GDM1 (cell line): Measurements from ENCODE around the gene FLG2.

Experiments used
- DNase-seq: peaks from one replicate; lab custom pipeline; 2025; lab: John Stamatoyannopoulos, UW

FLG2 gene

GRCh38 chr1:152359906-152360305, at the start of gene FLG2:
Gene FLG2, minus strand, starts transcription at chr1:152360006. Its CDS starts 1,122 bp downstream, at chr1:152358884.
- no peak for DNase-seq

- no peak for DNase-seq
Measured at GRCh38 chr1:152408664-152409063, 48.9 kb upstream of the FLG2 start.

DNA sequence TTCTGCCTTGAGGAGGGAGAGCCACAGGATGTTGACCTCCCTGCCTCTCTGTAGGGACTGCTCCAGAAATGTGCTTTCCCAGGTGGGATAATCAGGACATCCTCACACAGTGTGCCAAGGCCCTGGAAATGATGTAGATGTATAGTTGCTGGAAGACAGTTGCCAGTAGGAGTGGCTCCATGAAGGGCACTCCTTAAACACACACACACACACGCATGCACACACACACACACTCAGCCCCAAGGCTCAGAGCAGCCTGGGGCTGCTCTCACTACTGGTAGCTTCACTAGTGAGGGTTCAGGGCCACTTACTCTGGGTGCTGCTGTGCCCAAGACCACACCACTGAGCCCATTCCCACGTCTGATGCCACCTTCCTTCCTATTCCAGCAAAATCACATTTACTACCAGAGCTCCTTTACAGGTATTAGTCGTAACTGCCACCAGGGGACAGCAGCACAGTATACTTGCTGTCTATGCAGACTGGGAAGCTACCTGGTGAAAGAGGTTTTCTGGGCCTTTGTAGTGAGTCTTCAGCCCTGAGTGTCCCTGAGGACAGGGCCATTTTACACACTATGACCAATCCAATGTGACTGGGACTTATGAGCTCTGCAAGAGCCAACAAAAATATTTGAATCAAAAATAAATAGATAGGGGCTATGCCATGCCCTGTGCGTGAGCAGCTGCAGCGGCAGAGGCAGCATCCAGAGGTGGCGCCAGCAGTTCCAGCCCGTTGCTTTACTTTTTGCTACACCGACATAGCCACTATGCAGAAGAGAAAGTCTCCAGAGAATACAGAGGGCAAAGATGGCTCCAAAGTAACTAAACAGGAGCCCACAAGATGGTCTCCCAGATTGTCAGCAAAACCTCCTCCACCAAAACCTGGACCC, 39.2 kb upstream of the FLG2 start:
- no peak for DNase-seq

DNA sequence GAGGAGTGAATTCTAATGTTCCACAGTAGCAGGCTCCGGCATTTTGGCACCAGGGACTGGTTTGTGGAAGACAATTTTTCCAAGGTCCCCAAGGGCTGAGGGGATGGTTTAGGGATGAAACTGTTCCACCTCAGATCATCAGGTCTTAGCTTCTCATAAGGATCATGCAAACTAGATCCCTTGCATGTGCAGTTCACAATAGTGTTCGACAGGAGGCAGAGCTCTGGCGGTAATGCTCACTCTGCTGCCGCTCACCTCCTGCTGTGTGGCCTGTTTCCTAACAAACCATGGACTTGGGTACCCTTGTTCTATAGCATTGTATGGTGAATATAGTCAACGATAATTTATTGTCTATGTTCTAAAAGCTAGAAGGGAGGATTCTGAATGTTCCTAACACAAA, 37.7 kb upstream of the FLG2 start:
- DNase-seq: no peak

GRCh38 chr1:152394151-152394550, 34.3 kb upstream of the FLG2 start:
- DNase-seq: no peak

DNA sequence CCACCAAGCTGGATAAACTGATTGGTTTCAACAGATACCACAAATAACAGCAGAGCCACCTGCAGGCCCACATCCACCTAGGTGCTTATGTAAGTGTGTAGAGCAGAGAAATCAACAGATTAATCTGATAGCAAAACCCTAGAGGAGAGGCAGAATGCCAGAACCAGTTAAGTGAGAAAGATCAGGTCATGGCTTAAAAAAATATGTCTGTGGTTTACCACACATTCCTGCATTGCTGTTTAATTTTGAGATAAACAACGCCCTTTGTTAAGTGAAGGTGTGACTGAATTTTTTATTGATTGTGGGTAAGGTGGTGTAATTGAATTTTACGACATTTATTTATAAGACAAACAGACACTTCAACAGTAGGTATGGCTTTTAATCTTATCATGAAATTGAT, 33.1 kb upstream of the FLG2 start:
- no peak for DNase-seq

DNA sequence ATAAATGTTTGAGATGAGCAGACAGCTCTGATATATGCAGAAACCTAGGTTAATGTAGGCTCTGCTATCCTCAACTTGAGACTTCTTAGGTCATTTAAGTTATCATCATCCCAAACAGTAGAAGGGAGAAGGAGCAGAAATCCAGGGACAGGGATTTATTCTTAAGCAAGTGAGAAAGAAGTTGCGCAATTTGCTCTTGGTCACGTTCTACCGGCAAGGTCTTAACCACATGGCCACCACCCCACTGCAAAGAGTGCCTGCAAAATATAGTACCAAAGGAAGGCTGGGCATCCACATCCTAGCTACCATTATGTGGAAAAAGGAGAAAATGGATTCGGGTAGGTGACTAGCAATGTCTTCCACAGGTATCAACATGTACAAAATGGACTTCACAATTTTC, 29.1 kb upstream of the FLG2 start:
- no peak for DNase-seq

- no peak for DNase-seq
Measured at GRCh38 chr1:152386940-152387339, 27.1 kb upstream of the FLG2 start.

DNA sequence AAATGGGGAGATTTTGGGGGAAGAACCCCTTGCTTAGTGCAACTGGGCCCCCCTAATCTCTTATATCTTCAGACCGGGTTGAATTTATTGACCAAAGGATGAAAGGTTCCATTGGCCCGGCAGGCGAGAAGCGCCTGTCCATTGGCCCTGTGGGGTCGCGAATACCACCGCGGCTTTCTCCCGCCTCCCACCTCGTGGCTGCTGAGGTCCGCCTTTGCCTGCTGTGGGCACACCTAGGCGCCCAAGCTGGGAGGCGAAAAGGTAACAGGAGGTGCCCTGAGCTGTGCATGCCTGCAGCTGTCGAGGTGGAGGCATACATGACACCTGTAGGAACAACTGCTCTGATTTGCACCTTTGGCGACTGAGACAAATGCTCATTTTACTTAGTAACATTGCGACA, 21.1 kb upstream of the FLG2 start:
- DNase-seq: no peak

DNA sequence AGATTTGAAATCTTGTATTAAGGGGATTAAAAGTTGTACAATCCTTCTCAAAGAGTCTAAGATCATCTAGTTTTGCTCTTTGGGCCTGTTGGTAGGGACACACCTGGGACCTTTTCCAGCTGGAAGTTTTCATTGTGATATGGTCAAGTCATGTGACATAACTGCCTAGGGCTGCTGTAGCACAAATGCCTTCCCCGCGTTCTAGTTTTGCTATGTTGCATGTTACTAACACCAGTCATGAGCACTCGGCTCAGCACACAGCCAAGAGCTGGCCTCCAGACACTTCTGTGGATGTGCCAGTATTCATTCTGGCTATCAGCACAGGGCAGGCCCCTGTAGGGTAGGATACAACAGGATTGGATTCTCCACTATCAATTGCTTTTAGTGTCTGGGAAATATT, 14.6 kb upstream of the FLG2 start:
- no peak for DNase-seq

- no peak for DNase-seq
Measured at GRCh38 chr1:152372672-152373071, 12.9 kb upstream of the FLG2 start.

DNA sequence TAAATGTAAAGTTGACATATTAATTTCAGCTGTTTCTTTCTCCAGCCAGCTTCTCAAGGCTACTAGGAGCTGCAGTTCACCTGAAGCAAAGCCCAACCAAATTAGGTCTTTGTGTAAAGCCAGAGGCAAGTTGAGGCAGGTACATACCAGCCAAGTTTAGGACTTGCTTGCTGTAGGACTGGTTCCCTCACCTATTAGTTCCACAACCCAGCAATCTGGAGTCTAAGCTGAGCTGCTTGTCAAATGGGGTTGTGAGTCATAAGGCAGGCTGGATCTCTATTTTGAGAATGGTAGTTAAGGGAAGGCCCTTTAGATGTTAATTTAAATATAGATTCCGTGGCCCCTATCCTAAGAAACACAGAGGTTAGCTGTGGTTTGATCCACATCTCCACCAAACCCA, 7.6 kb upstream of the FLG2 start:
- DNase-seq: no peak

DNA sequence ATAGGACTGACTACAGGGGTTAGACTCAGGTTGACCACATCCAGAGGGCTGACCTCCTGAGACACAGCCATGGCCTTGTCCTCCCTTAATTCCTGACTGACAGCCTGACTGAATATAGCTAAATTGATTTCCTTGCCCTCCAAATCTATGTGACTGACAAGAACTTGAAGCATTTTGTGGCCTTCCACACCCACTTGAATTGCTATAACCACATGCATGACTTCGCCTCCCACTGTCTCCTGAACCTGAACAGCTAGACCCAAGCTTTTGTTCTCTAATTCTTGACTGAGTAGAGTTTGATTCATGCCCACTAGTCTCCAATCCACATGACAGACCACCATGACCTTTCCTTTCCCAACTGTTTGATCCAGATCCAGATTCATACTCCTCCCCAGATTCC, 3.1 kb downstream of the FLG2 start:
- no peak for DNase-seq

DNA sequence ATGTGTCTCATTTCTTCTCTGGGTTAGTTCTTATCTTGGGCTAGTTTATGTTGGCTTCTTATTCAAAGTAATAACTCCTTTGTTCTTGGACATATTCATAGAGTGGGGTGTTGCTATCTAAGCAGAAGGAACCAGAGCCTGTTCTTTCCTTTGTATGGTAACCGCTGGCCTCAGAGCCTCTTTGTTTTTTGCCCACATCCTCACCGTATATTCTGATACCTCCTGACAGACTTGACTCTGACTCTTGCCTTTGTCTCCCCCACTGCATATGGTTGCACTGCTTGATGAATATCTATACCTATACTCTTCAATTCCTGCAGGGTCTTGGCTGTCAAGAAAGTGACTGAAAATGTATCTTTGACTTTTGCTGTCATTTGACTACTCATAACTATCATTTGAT, 10.2 kb downstream of the FLG2 start:
- no peak for DNase-seq

- DNase-seq: no peak
Measured at GRCh38 chr1:152348447-152348846, 11.4 kb downstream of the FLG2 start.

GRCh38 chr1:152347116-152347728, 12.6 kb downstream of the FLG2 start:
- DNase-seq: peak; percentile 2

GRCh38 chr1:152344438-152344837, 15.4 kb downstream of the FLG2 start:
- no peak for DNase-seq

DNA sequence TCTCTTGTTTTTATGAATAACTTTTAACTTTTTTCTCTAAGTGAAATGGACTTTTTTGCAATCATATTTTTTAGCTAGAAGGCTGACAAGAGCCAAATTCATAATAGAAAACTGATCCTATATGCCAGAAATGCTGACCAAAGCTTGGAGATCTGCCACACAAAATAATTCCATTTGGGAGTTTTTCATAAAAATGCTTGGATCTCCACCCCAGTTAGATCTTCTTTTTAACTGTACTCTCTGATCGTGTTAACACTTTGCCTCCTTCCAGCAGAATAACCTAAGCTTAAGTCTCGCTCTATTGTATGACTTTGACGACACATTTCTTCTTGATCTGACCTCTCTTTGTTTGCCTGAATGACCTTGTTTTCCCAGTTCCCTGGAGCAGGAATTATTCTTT, 16.8 kb downstream of the FLG2 start:
- no peak for DNase-seq

GRCh38 chr1:152335399-152335798, 24.4 kb downstream of the FLG2 start:
- DNase-seq: no peak

GRCh38 chr1:152328801-152329391, 30.9 kb downstream of the FLG2 start:
- no peak for DNase-seq

GRCh38 chr1:152325111-152325510, 34.7 kb downstream of the FLG2 start, which contains the start of gene FLG:
Gene FLG, minus strand, starts transcription at chr1:152325239. Its CDS starts 9,783 bp downstream, at chr1:152315456.
- no peak for DNase-seq

DNA sequence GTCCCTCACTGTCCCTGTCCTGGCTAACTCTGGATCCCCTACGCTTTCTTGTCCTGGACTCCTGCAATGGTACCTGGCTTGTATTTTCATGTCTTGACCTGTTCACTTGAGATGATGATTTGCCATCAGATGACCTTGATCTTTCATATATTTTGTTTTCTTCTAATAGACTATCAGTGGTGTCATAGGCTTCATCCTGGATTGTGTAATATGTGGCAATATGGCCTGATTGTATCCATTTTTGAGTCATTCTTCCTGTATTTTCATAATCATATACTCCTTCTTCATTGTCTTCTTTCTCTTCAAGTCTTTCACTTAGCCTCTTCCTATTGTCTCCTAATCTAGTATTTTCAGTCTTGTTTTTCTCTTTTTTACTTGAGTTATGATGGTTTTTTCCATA, 45.8 kb downstream of the FLG2 start:
- no peak for DNase-seq

DNA sequence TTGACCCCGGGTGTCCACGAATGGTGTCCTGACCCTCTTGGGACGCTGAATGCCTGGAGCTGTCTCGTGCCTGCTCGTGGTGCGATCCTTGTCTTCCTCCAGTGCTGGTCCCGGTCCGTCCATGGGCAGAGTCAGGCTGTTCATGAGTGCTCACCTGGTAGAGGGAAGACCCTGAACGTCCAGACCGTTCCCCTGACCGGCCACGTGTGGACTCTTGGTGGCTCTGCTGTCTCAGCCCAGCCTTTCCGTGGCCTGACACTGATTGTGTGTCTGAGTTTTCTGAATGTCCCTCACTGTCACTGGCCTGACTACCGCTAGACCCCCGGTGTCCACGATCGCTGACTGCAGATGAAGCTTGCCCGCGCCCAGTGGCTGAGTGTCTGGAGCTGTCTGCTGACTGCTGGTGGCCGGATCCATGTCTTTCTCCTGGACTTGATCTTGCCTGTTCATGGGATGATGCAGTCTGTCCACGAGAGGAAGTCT, 46.4 kb downstream of the FLG2 start:
- DNase-seq: no peak
